Activated naive CD4-positive, alpha-beta T cell treated with anti-CD3 and anti-CD28 coated beads for 36 hours (primary cell): ENCODE data around the gene STAC2. TPM values are rescaled to one million over a fixed set of nuclear protein-coding genes. Genes with fewer than 3 reads are reported as not detected.
A peak's percentile ranks its signal among the peaks of the same experiment; 100 is the strongest.

ENCODE experiments used
- CTCF ChIA-PET: fragments of 350-600 bp; sonication (Branson Sonifier 250); formaldehyde crosslinking; loops from one replicate; lab custom pipeline; 2021; ENCODE audit warnings: antibody characterized with exemption; lab: Charles Lee
- DNase-seq: peaks from one replicate; pipeline ENCODE4 v3.0.0-alpha.2; 2020
- H3K27ac Mint-ChIP-seq: one replicate; pipeline ENCODE4 v1.8.0; 2021; ENCODE audit warnings: mild to moderate bottlenecking, mixed read lengths
- H3K27me3 Mint-ChIP-seq: one replicate; pipeline ENCODE4 v1.8.0; 2021; ENCODE audit warnings: low read depth, mixed read lengths
- H3K36me3 Mint-ChIP-seq: one replicate; pipeline ENCODE4 v1.8.0; 2021; ENCODE audit warnings: low read depth, mixed read lengths
- H3K4me1 Mint-ChIP-seq: one replicate; pipeline ENCODE4 v1.8.0; 2021; ENCODE audit warnings: low read depth, mixed read lengths
- H3K4me3 Mint-ChIP-seq: one replicate; pipeline ENCODE4 v1.8.0; 2021; ENCODE audit warnings: mild to moderate bottlenecking, moderate library complexity, mixed read lengths
- H3K9me3 Mint-ChIP-seq: one replicate; pipeline ENCODE4 v1.8.0; 2021; ENCODE audit warnings: mixed read lengths
- intact Hi-C: fragments of 100-400 bp; cut with micrococcal nuclease; formaldehyde crosslinking; loops from one replicate; pipeline ENCODE4 v1.15.1; 2023
- total RNA-seq, 2 experiments: library from RNA; stranded (reverse); gene quantifications; one replicate each; pipeline ENCODE4 v1.2.3, GENCODE V29; 2021

The STAC2 gene
- total RNA-seq, 2 experiments from 2014 or later, result not detected

- intact Hi-C loops, result no loop called here
- H3K36me3 Mint-ChIP-seq, result no peaks in the 10 kb centered on the region
- H3K4me1 Mint-ChIP-seq, result peaks cover 2% of the 10 kb centered on the region
- H3K9me3 Mint-ChIP-seq, result no peaks in the 10 kb centered on the region
- no peak overlapping the region for H3K4me3 Mint-ChIP-seq
- no peak overlapping the region for H3K27ac Mint-ChIP-seq
- peaks cover 25% of the 10 kb centered on the region for H3K27me3 Mint-ChIP-seq
- DNase-seq, result no peak
- CTCF ChIA-PET, result interaction anchor here (0.7 to 2.2 kb wide), 4 partner anchors 12 to 53 kb away, joined by 3 to 11 read pairs (median 6); no protein-coding TSS in a partner anchor
Observed at GRCh38 chr17:39219647-39220154, 6.0 kb downstream of the STAC2 start.

GRCh38 chr17:39218906-39219305, 6.8 kb downstream of the STAC2 start:
- CTCF ChIA-PET, result interaction anchor here (0.7 to 2.2 kb wide), 6 partner anchors 12 to 54 kb away, joined by 3 to 11 read pairs (median 6); no protein-coding TSS in a partner anchor
- peaks cover 20% of the 10 kb centered on the region for H3K27me3 Mint-ChIP-seq
- no peak overlapping the region for H3K4me3 Mint-ChIP-seq
- H3K27ac Mint-ChIP-seq, result no peak overlapping the region
- no peaks in the 10 kb centered on the region for H3K9me3 Mint-ChIP-seq
- DNase-seq, result no peak
- H3K36me3 Mint-ChIP-seq, result no peaks in the 10 kb centered on the region
- H3K4me1 Mint-ChIP-seq, result peaks cover 2% of the 10 kb centered on the region
- intact Hi-C loops, result no loop called here

- peaks cover 2% of the 10 kb centered on the region for H3K4me1 Mint-ChIP-seq
- intact Hi-C loops, result no loop called here
- H3K9me3 Mint-ChIP-seq, result no peaks in the 10 kb centered on the region
- H3K27ac Mint-ChIP-seq, result no peak overlapping the region
- no peak for DNase-seq
- H3K36me3 Mint-ChIP-seq, result no peaks in the 10 kb centered on the region
- H3K4me3 Mint-ChIP-seq, result no peak overlapping the region
- CTCF ChIA-PET, result interaction anchor here (0.6 to 2.2 kb wide), 6 partner anchors 12 to 170 kb away, joined by 3 to 11 read pairs (median 4); no protein-coding TSS in a partner anchor
- H3K27me3 Mint-ChIP-seq, result peaks cover 14% of the 10 kb centered on the region
Observed at GRCh38 chr17:39217734-39218369, 7.9 kb downstream of the STAC2 start.

- Mint-ChIP-seq H3K9me3 (no peaks in the 10 kb centered on the region), H3K36me3 (no peaks in the 10 kb centered on the region), H3K27me3 (peaks cover 4% of the 10 kb centered on the region), H3K4me3 (no peak overlapping the region), H3K4me1 (peaks cover 14% of the 10 kb centered on the region), H3K27ac (no peak overlapping the region)
- intact Hi-C loops, result no loop called here
- DNase-seq, result no peak
- CTCF ChIA-PET, result interaction anchor here (0.7 to 1.1 kb wide), 2 partner anchors 21 to 30 kb away, joined by 4 to 7 read pairs; no protein-coding TSS in a partner anchor
Observed at GRCh38 chr17:39213852-39214251, 11.9 kb downstream of the STAC2 start.

GRCh38 chr17:39212841-39213480, 12.8 kb downstream of the STAC2 start:
- no peak overlapping the region for H3K27ac Mint-ChIP-seq
- peaks cover 21% of the 10 kb centered on the region for H3K4me1 Mint-ChIP-seq
- peaks cover 2% of the 10 kb centered on the region for H3K27me3 Mint-ChIP-seq
- no peak overlapping the region for H3K4me3 Mint-ChIP-seq
- CTCF ChIA-PET, result interaction anchor here (0.8 to 1.1 kb wide), 2 partner anchors 19 to 22 kb away, joined by 3 to 7 read pairs; no protein-coding TSS in a partner anchor
- intact Hi-C loops, result no loop called here
- DNase-seq, result no peak
- no peaks in the 10 kb centered on the region for H3K9me3 Mint-ChIP-seq
- no peaks in the 10 kb centered on the region for H3K36me3 Mint-ChIP-seq

- Mint-ChIP-seq H3K9me3 (no peaks in the 10 kb centered on the region), H3K4me3 (no peak overlapping the region), H3K4me1 (peaks cover 24% of the 10 kb centered on the region), H3K27ac (no peak overlapping the region), H3K27me3 (peaks cover 2% of the 10 kb centered on the region), H3K36me3 (no peaks in the 10 kb centered on the region)
- intact Hi-C loops, result no loop called here
- DNase-seq, result no peak
- CTCF ChIA-PET, result no interaction called here
Observed at GRCh38 chr17:39212195-39212810, 13.4 kb downstream of the STAC2 start.

GRCh38 chr17:39210093-39210434, 15.7 kb downstream of the STAC2 start:
- H3K4me3 Mint-ChIP-seq, result peak overlapping the region; percentile 28
- no peak overlapping the region for H3K27ac Mint-ChIP-seq
- H3K9me3 Mint-ChIP-seq, result no peaks in the 10 kb centered on the region
- H3K27me3 Mint-ChIP-seq, result no peaks in the 10 kb centered on the region
- no peaks in the 10 kb centered on the region for H3K36me3 Mint-ChIP-seq
- intact Hi-C loops, result no loop called here
- CTCF ChIA-PET, result interaction anchor here (1.1 to 10.9 kb wide), 2 partner anchors 12 to 31 kb away, joined by 3 to 502 read pairs; no protein-coding TSS in a partner anchor
- no peak for DNase-seq
- H3K4me1 Mint-ChIP-seq, result peaks cover 31% of the 10 kb centered on the region

GRCh38 chr17:39209317-39210092, 16.2 kb downstream of the STAC2 start:
- Mint-ChIP-seq H3K9me3 (no peaks in the 10 kb centered on the region), H3K27me3 (no peaks in the 10 kb centered on the region), H3K4me1 (peaks cover 31% of the 10 kb centered on the region), H3K36me3 (peaks cover 2% of the 10 kb centered on the region), H3K27ac (no peak overlapping the region), H3K4me3 (peak overlapping the region; percentile 24)
- intact Hi-C loops, result loop anchor here (5.0 kb wide), 1 partner anchor 413 kb away; no protein-coding TSS in a partner anchor
- CTCF ChIA-PET, result interaction anchor here (0.6 to 10.9 kb wide), 3 partner anchors 11 to 32 kb away, joined by 3 to 502 read pairs (median 4); no protein-coding TSS in a partner anchor
- peak; percentile 79 for DNase-seq

GRCh38 chr17:39208893-39209292, 16.9 kb downstream of the STAC2 start:
- intact Hi-C loops, result loop anchor here (5.0 kb wide), 1 partner anchor 413 kb away; no protein-coding TSS in a partner anchor
- no peak overlapping the region for H3K4me3 Mint-ChIP-seq

GRCh38 chr17:39208136-39208535, 17.6 kb downstream of the STAC2 start:
- no peaks in the 10 kb centered on the region for H3K27me3 Mint-ChIP-seq
- CTCF ChIA-PET, result interaction anchor here (10.9 kb wide), 1 partner anchor 33 kb away, joined by 502 read pairs; no protein-coding TSS in a partner anchor
- H3K4me1 Mint-ChIP-seq, result peaks cover 38% of the 10 kb centered on the region
- H3K4me3 Mint-ChIP-seq, result no peak overlapping the region
- no peak overlapping the region for H3K27ac Mint-ChIP-seq
- H3K9me3 Mint-ChIP-seq, result no peaks in the 10 kb centered on the region
- no peak for DNase-seq
- intact Hi-C loops, result loop anchor here (5.0 kb wide), 1 partner anchor 414 kb away; no protein-coding TSS in a partner anchor
- H3K36me3 Mint-ChIP-seq, result peaks cover 14% of the 10 kb centered on the region

More at GRCh38 chr17:39208893-39209292, 16.9 kb downstream of the STAC2 start:
- H3K27ac Mint-ChIP-seq, result no peak overlapping the region
- peaks cover 32% of the 10 kb centered on the region for H3K4me1 Mint-ChIP-seq
- no peaks in the 10 kb centered on the region for H3K27me3 Mint-ChIP-seq
- no peaks in the 10 kb centered on the region for H3K9me3 Mint-ChIP-seq
- peaks cover 6% of the 10 kb centered on the region for H3K36me3 Mint-ChIP-seq
- CTCF ChIA-PET, result interaction anchor here (0.6 to 10.9 kb wide), 2 partner anchors 18 to 33 kb away, joined by 4 to 502 read pairs; no protein-coding TSS in a partner anchor
- DNase-seq, result peak; percentile 25

GRCh38 chr17:39205112-39205526, 20.6 kb downstream of the STAC2 start:
- no peaks in the 10 kb centered on the region for H3K9me3 Mint-ChIP-seq
- peaks cover 42% of the 10 kb centered on the region for H3K36me3 Mint-ChIP-seq
- H3K27me3 Mint-ChIP-seq, result no peaks in the 10 kb centered on the region
- H3K4me1 Mint-ChIP-seq, result peaks cover 53% of the 10 kb centered on the region
- no peak overlapping the region for H3K27ac Mint-ChIP-seq
- no peak overlapping the region for H3K4me3 Mint-ChIP-seq
- no peak for DNase-seq
- CTCF ChIA-PET, result interaction anchor here (0.6 to 10.9 kb wide), 5 partner anchors 13 to 206 kb away, joined by 3 to 502 read pairs (median 3); no protein-coding TSS in a partner anchor
- intact Hi-C loops, result loop anchor here (5.0 kb wide), 1 partner anchor 417 kb away; no protein-coding TSS in a partner anchor
